Measurements from ENCODE around the gene E2F6. TPM values are rescaled to one million over a fixed set of nuclear protein-coding genes. Genes with fewer than 3 reads are reported as not detected.

E2F6 gene
- total and polyA plus RNA-seq, 2 of the 4 experiments (the other 2 are of a cell fraction) = 8.2 to 10.9 TPM

- H3K4ac ChIP-seq (ENCODE audit: low read depth, low read length) = no peak overlapping the region
- DNase-seq = no peak
- no peak overlapping the region for H2AK5ac ChIP-seq (ENCODE audit: low read depth, low read length)
- intact Hi-C loops (cut with micrococcal nuclease) = no loop called here
- no peak overlapping the region for H4K8ac ChIP-seq (ENCODE audit: low read depth in 2 of 2, low read length in 2 of 2)
- H4K5ac ChIP-seq (ENCODE audit: low read depth, low read length) = no peak overlapping the region
- no peak overlapping the region for H3K4me2 ChIP-seq (ENCODE audit: low read depth, low read length)
- H3K9ac ChIP-seq (ENCODE audit: low read depth, low read length) = no peak overlapping the region
- H2BK20ac ChIP-seq (ENCODE audit: low read depth, low read length) = no peak overlapping the region
- H3K4me3 ChIP-seq (ENCODE audit: insufficient read depth, low read depth, low read length) = no peak overlapping the region
- no peak for ATAC-seq (ENCODE audit: low read depth)
- no peak overlapping the region for H3K23ac ChIP-seq (ENCODE audit: low read depth, low read length)
- H2BK15ac ChIP-seq (ENCODE audit: low read depth, low read length) = no peak overlapping the region
- H3K27ac ChIP-seq (ENCODE audit: insufficient read depth, low read length) = no peak overlapping the region
- in situ Hi-C loops (cut with MboI; ENCODE audit: low sequenced_read_pairs) = no loop called here
- H3K9me3 ChIP-seq (ENCODE audit: control insufficient read depth, insufficient read depth, low read length) = peaks cover 4% of the 10 kb centered on the region
- no peaks in the 10 kb centered on the region for H3K9me1 ChIP-seq (ENCODE audit: insufficient read depth, low read length)
- no peak overlapping the region for H4K91ac ChIP-seq (ENCODE audit: insufficient read depth, low read depth, low read length)
- BruUV-seq (replicated peaks) = no TSS peak
- H3K27me3 ChIP-seq (ENCODE audit: control insufficient read depth, insufficient read depth, low read length) = no peaks in the 10 kb centered on the region
- no peak overlapping the region for H2AK9ac ChIP-seq (replicated peaks; ENCODE audit: low read depth, low read length, poor library complexity)
- no peak overlapping the region for H2BK120ac ChIP-seq (ENCODE audit: low read depth, low read length)
- H2BK5ac ChIP-seq (ENCODE audit: low read depth, low read length, poor library complexity, severe bottlenecking) = no peak overlapping the region
- dilution Hi-C loops (cut with HindIII; ENCODE audit: low sequenced_read_pairs, unreplicated experiment) = no loop called here
- no peak overlapping the region for H3K14ac ChIP-seq (replicated peaks; ENCODE audit: low read depth, low read length)
- TF ChIP-seq FOS (IDR thresholded peaks at IDR 0.05; ENCODE audit: low read depth, low read length) (no peak), CEBPB (IDR thresholded peaks at IDR 0.05; ENCODE audit: low read depth, low read length) (no peak), CTCF (conservative IDR thresholded peaks at IDR 0.05; ENCODE audit: low read depth, low read length) (no peak), RFX5 (IDR thresholded peaks at IDR 0.05; ENCODE audit: low read depth, low read length) (no peak), MAFK (IDR thresholded peaks at IDR 0.05; ENCODE audit: low read depth, low read length) (no peak), MXI1 (IDR thresholded peaks at IDR 0.05; ENCODE audit: borderline replicate concordance, low read depth, low read length) (no peak), NFE2L2 (IDR thresholded peaks at IDR 0.05; ENCODE audit: low read depth, low read length) (no peak), SMC3 (IDR thresholded peaks at IDR 0.05; ENCODE audit: low read depth, low read length) (no peak), USF2 (IDR thresholded peaks at IDR 0.05; ENCODE audit: low read depth, low read length) (no peak), RCOR1 (IDR thresholded peaks at IDR 0.05; ENCODE audit: insufficient replicate concordance, low read length) (no peak), BHLHE40 (IDR thresholded peaks at IDR 0.05; ENCODE audit: low read depth, low read length) (no peak), POLR2A (IDR thresholded peaks at IDR 0.05; ENCODE audit: low read depth, low read length) (no peak), MAZ (IDR thresholded peaks at IDR 0.05; ENCODE audit: borderline replicate concordance, low read depth, low read length) (no peak), RAD21 (IDR thresholded peaks at IDR 0.05; ENCODE audit: low read length) (no peak), ELK1 (IDR thresholded peaks at IDR 0.05; ENCODE audit: borderline replicate concordance, low read depth, low read length) (no peak), CHD1 (IDR thresholded peaks at IDR 0.05; ENCODE audit: low read depth, low read length) (no peak)
- no peaks in the 10 kb centered on the region for H3K4me1 ChIP-seq (ENCODE audit: control insufficient read depth, insufficient read depth, low read length)
- WGBS, 2 experiments (ENCODE audit: extremely low coverage in 2 of 2, insufficient read length in 1 of 2) = 91% methylated on average over 7 of the region's 9 CpGs; no CpG with 5 or more reads in 1 of the 2 experiments
- ChIA-PET CTCF (no interaction called here), POLR2A (ENCODE audit: unreplicated experiment) (no interaction called here)
- no peak overlapping the region for H3K56ac ChIP-seq (ENCODE audit: extremely low read depth, insufficient read depth, low read length)
- no peaks in the 10 kb centered on the region for H3K79me1 ChIP-seq (ENCODE audit: low read depth in 1 of 2, low read length in 2 of 2)
- H3K36me3 ChIP-seq (ENCODE audit: control insufficient read depth, insufficient read depth, low read length) = no peaks in the 10 kb centered on the region
- H2AFZ ChIP-seq (replicated peaks; ENCODE audit: low read length, poor library complexity) = no peak overlapping the region
- H4K20me1 ChIP-seq (ENCODE audit: insufficient read depth, low read length) = no peaks in the 10 kb centered on the region
- no peak overlapping the region for H3K18ac ChIP-seq (ENCODE audit: low read depth, low read length)
These were observed 45.3 kb downstream of the E2F6 start for GRCh38 chr2:11420671-11421070.
